A673 (cell line): ENCODE results near the gene RFX1.

Source experiments
- CTCF ChIP-seq: fragments of 300-800, 200-600 bp; sonication (generic); conservative IDR thresholded peaks from 2 replicates; pipeline ENCODE4 v1.5.1; 2017; ENCODE audit warnings: low read depth, mild to moderate bottlenecking, antibody characterized with exemption, low read length, moderate library complexity, mixed read lengths
- EZH2 ChIP-seq: fragments of 200-600 bp; sonication (generic); IDR thresholded peaks from 2 replicates; pipeline ENCODE4 v1.6.1; 2017; ENCODE audit warnings: borderline replicate concordance, low read depth, mild to moderate bottlenecking, mixed read lengths, antibody characterized with exemption, low read length; ENCODE audit not compliant: poor library complexity, severe bottlenecking

- no peak for TF ChIP-seq CTCF
- TF ChIP-seq EZH2: no peak
Measured at GRCh38 chr19:13931391-13932148, 74.5 kb downstream of the RFX1 start.
